Measurements from ENCODE around the gene NAIF1.
"Not testable (repeated sequence)": the region's sequence is repeated elsewhere in the genome, so short reads cannot be mapped to it uniquely, and the experiment has no call there.

The NAIF1 gene

DNA sequence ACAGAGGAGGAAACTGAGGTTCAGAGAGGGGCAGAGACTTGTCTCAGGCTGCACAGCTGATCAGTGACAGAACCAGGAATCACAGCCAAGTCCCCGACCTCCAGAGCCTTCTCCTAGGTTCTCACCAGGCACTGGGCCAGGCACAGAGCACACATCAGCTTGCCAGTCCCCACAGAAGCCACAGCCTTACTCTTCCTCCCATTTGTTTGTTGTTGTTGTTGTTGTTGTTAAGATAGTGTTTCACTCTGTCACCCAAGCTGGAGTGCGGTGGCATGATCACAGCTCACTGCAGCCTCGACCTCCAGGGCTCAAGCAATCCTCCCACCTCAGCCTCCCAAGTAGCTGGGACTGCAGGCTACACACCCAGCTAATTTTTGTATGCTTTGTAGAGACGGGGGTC lies 41.4 kb downstream of the NAIF1 start:
- no peak for DNase-seq

DNA sequence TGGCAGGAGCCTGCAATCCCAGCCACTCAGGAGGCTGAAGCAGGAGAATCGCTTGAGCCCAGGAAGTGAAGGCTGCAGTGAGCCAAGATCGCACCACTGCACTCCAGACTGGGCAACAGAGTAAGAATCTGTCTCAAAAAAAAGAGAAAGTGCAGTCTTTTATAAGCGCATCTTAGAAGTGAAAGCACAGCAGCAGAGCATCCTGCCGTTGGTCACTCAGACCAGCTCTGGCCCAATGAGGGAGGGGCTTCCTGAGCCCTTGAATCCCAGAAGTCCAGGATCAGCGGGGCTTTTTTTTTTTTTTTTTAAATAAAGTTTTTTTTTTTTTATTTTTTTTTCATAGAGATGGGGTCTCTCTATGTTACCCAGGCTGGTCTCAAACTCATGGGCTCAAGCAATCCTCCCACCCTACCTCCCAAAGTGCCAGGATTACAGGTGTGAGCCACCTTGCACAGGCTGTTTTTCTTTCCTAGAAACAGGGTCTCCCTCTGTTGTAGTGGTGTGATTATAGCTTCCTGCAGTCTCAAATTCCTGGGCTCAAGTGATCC lies 42.3 kb downstream of the NAIF1 start:
- no peak for DNase-seq

- DNase-seq: not testable (repeated sequence)
Measured at GRCh38 chr9:128023671-128024070, 43.4 kb downstream of the NAIF1 start.

DNA sequence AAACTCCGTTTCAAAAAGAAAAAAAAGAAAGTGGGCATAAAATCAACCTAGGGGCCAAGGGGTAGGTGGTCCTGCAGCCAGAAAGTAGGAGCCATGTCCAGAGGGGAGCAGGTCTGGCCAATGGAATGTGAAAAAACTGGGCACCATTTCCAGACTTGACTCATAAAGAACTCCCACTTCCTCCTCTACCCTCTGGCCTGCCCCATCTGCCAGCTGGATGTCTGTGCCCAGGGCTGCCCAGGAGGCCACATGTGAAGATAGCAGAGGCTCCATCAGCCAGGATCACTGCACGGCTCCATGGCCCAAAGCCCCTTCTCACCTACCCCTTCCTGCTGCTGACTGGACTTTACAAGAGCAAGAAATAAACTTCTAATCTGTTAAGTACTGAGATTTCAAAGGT lies 44.2 kb downstream of the NAIF1 start:
- DNase-seq: no peak

DNA sequence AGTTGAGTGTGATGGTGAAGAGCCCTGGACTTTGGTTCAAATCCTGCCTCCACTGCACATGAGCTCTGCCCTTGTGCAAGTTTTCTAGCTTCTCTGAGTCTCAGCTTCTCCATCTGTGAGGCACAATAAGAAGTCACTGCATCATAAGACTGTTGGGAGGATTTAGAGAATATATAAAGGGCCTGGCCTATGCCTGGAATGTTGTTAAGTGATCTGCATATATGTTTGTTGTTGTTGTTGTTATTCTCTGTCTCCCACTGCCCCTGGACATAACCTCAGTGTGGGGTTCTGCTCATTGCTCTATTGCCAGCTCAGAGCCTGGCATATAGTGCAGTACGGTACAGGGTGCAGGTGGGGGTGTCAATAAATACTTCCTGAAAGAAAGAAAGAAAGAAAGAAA lies 46.0 kb downstream of the NAIF1 start:
- DNase-seq: no peak

- DNase-seq: no peak
Measured at GRCh38 chr9:128020692-128021091, 46.4 kb downstream of the NAIF1 start.

DNA sequence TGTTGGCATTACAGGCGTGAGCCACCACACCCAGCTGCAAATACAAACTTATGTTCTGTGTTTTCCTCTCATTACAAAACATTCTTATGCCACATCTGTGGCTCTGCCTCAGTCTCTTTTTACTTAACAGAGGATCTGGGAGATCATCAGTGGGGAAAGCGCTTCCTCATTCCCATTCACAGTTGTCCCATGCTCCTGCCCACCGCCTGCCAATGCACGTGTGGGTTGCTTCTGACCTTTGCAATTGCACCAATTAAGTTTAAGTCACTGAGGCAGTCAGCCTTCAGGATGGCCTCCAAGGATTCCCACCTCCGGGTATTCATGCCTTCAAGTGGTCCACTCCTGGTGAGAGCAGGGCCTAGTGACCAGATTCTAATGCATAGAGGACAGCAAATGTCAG lies 51.4 kb downstream of the NAIF1 start:
- DNase-seq: no peak
